ENCODE results near the gene UBL7. TPM values are rescaled to one million over a fixed set of nuclear protein-coding genes. Genes with fewer than 3 reads are reported as not detected.
A peak's percentile ranks its signal among the peaks of the same experiment; 100 is the strongest.

Gene UBL7
- total RNA-seq, 1 donor from 2014 or later, result 57.0 TPM

GRCh38 chr15:74403991-74404563 is 56.9 kb downstream of the UBL7 start:
- H3K4me3 Mint-ChIP-seq, result no peak overlapping the region
- H3K4me1 Mint-ChIP-seq (ENCODE audit: unreplicated experiment), result peaks cover 21% of the 10 kb centered on the region
- no peak overlapping the region for H3K27ac Mint-ChIP-seq
- no peaks in the 10 kb centered on the region for H3K36me3 Mint-ChIP-seq
- H3K27me3 Mint-ChIP-seq, result peaks cover 6% of the 10 kb centered on the region
- no peaks in the 10 kb centered on the region for H3K9me3 Mint-ChIP-seq
- TF ChIP-seq, protein P1, sequence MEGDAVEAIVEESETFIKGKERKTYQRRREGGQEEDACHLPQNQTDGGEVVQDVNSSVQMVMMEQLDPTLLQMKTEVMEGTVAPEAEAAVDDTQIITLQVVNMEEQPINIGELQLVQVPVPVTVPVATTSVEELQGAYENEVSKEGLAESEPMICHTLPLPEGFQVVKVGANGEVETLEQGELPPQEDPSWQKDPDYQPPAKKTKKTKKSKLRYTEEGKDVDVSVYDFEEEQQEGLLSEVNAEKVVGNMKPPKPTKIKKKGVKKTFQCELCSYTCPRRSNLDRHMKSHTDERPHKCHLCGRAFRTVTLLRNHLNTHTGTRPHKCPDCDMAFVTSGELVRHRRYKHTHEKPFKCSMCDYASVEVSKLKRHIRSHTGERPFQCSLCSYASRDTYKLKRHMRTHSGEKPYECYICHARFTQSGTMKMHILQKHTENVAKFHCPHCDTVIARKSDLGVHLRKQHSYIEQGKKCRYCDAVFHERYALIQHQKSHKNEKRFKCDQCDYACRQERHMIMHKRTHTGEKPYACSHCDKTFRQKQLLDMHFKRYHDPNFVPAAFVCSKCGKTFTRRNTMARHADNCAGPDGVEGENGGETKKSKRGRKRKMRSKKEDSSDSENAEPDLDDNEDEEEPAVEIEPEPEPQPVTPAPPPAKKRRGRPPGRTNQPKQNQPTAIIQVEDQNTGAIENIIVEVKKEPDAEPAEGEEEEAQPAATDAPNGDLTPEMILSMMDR (conservative IDR thresholded peaks at IDR 0.05), result no peak
- DNase-seq (ENCODE audit: extremely low spot score, unreplicated experiment), result no peak

DNA sequence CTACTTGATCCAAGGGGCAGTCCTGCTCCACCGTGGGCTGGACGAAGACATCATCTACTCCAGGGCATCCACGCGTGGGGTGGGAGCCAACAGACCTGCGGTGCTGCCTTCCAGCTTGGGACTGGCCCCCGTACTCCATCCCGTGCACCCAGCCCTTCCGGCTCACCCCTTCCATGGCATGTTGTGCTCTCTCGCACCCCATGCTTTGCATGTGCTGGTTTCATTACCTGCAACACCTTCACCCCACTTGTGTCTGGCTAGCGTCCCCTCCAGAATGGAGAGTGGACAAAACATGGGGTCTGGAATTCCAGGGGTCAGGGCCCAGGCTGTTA is 57.4 kb downstream of the UBL7 start:
- H3K27ac Mint-ChIP-seq, result no peak overlapping the region
- peaks cover 20% of the 10 kb centered on the region for H3K4me1 Mint-ChIP-seq (ENCODE audit: unreplicated experiment)
- no peak for DNase-seq (ENCODE audit: extremely low spot score, unreplicated experiment)
- no peak overlapping the region for H3K4me3 Mint-ChIP-seq
- TF ChIP-seq, protein P1 (conservative IDR thresholded peaks at IDR 0.05), result no peak
- no peaks in the 10 kb centered on the region for H3K9me3 Mint-ChIP-seq
- H3K36me3 Mint-ChIP-seq, result no peaks in the 10 kb centered on the region
- H3K27me3 Mint-ChIP-seq, result peaks cover 5% of the 10 kb centered on the region

- TF ChIP-seq, protein P1 (conservative IDR thresholded peaks at IDR 0.05), result no peak
- Mint-ChIP-seq H3K27ac (no peak overlapping the region), H3K27me3 (peaks cover 2% of the 10 kb centered on the region), H3K9me3 (no peaks in the 10 kb centered on the region), H3K4me3 (no peak overlapping the region), H3K36me3 (no peaks in the 10 kb centered on the region), H3K4me1 (ENCODE audit: unreplicated experiment) (peaks cover 17% of the 10 kb centered on the region)
- no peak for DNase-seq (ENCODE audit: extremely low spot score, unreplicated experiment)
These were observed 57.9 kb downstream of the UBL7 start for GRCh38 chr15:74402873-74403587.

GRCh38 chr15:74402337-74402841 is 58.6 kb downstream of the UBL7 start:
- no peak overlapping the region for H3K4me3 Mint-ChIP-seq
- H3K36me3 Mint-ChIP-seq, result no peaks in the 10 kb centered on the region
- DNase-seq (ENCODE audit: extremely low spot score, unreplicated experiment), result no peak
- H3K27me3 Mint-ChIP-seq, result peaks cover 2% of the 10 kb centered on the region
- TF ChIP-seq, protein P1 (conservative IDR thresholded peaks at IDR 0.05), result no peak
- no peak overlapping the region for H3K27ac Mint-ChIP-seq
- H3K4me1 Mint-ChIP-seq (ENCODE audit: unreplicated experiment), result peaks cover 16% of the 10 kb centered on the region
- H3K9me3 Mint-ChIP-seq, result no peaks in the 10 kb centered on the region

DNA sequence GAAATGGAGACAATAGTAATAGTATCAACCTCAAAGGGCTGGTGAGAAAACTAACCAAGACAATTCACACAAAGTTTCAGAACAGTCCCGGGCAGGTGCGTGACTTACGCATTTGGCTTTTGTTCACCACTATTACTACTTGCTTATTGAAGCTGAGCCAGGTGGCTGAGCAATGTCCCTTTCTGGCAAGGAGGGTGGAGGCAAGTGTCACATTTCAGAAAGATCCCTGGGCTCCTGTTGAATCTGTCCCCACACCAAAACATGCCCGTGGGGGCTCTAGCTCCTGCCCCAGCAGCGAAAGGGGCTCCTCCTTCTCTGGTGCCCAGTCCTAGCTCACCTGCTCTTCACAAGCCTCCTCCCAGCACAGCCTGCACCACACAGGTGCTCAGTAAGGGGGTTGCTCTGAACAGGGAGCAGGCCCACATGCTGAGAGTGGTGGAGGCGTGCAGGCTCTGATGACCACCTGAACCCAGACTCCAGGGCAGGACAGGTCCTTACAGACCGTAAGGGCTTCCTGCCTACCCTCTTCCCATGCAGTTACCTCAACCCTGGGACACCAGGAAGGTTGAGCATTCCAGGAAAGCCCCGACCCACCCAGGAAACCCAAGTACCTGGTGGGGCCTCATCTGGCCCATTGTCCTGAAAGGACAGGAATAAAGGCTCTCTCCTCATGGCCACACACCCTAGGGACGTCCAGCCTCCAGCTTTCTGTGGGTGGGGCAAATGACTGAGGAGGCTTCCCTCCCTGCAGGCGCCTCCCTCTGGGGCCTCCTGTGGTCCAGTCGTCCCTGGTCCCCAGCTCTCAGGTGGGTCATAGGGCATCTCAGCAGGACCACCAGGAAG is 59.8 kb downstream of the UBL7 start:
- Mint-ChIP-seq H3K4me1 (ENCODE audit: unreplicated experiment) (peaks cover 12% of the 10 kb centered on the region), H3K9me3 (no peaks in the 10 kb centered on the region), H3K4me3 (no peak overlapping the region), H3K27me3 (no peaks in the 10 kb centered on the region), H3K36me3 (no peaks in the 10 kb centered on the region), H3K27ac (peak overlapping the region; percentile 31)
- no peak for DNase-seq (ENCODE audit: extremely low spot score, unreplicated experiment)
- TF ChIP-seq, protein P1 (conservative IDR thresholded peaks at IDR 0.05), result no peak
